Measurements from ENCODE around the gene PCDHGC5.

Gene PCDHGC5

DNA sequence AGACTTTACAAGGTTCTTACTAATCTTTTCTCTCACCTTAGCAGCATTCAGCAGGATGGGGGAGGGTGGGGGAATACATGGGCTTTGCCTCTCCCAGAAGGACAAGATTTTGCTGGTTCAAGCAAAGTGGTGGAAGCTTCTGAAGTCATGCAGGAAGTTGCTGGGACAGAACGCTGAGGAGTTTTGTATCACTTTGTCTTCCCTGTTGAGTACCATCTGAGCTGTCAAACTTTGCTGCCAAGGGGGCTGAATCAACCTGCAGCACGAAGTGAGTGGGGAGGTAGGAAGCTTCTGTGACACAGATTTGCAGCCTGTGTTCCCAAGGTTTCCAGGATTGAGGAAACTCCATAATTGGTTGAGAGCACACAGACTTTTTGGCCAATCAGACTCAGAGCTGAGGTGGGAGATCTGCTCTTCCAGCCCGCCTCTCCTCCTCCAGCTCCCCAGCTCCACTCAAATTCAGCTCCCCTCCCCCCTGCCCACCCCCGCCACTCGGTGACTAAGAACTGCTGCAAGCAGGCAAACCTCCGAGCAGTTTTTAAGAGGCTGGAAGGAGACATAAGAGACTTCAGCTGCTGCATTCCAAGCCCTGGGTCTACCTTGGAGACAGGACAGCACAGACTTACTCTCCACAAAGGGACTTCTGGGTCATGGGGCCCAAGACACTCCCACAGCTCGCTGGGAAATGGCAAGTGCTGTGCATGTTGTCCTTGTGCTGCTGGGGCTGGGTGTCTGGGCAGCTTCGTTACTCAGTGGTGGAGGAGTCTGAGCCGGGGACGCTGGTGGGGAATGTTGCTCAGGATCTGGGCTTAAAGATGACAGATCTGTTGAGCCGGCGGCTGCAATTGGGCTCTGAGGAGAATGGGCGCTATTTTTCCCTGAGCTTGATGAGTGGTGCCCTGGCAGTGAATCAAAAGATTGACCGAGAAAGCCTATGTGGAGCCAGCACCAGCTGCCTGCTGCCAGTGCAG, at the start of gene PCDHGC5:
TSS of gene PCDHGC5 (plus strand) at position 491 of the 971 bp plus-strand sequence. CDS start at position 651, 160 bp downstream.
- DNase-seq (ENCODE audit: low read depth): no peak

DNA sequence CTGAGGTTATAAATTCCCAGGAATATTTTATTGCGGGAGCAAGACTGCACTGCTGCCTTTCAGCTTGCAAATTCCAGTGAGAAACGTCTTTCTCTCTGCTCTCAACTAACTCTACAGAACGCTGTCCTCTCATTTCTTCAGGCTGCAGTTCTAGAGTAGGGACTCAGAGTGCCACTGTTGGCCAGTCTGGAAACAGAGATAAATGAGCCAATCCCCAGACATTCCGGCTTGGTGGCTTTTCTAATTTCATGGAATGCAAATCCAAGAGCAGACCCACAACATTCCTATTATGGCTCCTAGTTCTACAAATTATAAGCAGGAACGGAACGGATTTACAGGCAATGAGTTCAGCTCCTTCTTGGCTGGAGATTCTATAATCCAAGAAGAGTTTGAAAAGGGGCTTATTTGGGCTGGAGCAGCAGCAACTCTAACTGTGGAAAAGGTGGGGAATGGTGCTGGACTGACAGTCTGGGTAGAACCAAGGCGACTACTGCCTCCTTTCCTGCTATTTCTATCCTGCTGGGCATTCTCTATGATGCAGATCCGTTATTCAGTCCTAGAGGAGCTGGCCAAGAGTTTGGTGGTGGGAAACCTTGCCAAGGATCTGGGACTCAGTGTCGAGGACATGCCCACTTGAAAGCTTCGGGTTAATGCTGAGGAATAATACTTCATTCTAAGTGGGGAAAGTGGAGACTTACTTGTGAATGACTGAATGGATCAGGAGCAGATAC, 49.3 kb upstream of the PCDHGC5 start:
- DNase-seq (ENCODE audit: low read depth): no peak

DNA sequence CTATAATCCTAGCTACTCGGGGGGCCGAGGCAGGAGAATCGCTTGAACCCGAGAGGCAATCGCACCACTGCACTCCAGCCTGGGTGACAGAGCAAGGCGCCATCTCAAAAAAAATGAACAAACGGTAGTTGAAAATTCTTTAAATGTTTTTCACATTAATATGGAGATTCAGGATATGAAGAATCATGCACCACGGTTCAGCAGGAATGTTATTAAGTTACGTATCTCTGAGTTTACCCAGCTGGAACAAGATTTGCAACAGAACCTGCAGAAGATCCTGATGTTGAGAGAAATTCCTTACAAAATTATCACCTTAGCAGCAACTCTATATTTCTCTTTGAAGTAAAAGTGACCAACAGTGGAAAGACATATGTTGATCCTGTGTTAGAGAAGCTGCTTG, 48.5 kb upstream of the PCDHGC5 start:
- DNase-seq (ENCODE audit: low read depth): no peak

DNA sequence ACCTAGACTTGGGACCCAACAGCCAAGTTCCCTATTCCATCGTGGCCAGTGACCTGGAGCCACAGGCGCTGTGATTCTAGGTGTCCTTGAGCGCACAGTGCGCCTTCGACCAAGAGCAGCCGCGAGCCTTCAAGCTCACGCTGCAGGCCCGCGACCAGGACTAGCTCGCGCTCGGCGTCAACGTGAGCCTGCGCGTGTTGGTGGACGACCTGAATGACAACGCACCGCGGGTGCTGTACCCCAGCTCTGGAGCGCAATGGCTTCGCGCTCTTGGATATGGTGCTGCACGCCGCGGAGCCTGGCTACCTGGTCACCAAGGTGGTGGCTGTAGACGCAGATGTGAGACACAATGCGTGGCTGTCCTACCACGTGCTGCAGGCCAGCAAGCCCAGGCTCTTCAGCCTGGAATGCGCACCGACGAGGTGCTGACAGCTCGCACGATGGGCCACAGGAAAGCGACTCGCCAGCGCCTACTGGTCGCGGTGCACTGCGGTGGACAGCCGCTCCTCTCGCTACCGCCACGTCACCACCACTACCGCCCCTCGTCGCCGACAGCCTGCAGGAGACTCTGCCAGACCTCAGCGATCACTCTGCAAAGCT, 47.2 kb upstream of the PCDHGC5 start:
- DNase-seq (ENCODE audit: low read depth): no peak

DNA sequence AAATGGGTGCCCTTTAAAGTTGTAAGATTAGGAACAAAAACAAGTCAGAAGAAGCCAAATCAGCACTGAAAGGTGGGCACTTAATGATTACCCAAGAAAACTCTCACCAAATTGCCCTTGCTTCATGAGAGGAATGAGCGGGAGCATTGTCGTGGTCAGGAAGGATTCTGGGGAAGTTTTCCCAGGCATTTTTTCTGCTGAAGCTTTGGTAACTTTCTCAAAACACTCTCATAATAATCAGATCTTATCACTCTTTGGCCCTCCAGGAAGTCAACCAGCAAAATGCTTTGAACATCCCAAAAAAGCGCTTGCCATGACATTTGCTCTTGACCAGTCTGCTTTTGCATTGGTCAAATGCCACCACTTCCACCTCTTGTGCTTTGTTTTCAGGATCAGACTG, 23.5 kb upstream of the PCDHGC5 start:
- no peak for DNase-seq (ENCODE audit: low read depth)

DNA sequence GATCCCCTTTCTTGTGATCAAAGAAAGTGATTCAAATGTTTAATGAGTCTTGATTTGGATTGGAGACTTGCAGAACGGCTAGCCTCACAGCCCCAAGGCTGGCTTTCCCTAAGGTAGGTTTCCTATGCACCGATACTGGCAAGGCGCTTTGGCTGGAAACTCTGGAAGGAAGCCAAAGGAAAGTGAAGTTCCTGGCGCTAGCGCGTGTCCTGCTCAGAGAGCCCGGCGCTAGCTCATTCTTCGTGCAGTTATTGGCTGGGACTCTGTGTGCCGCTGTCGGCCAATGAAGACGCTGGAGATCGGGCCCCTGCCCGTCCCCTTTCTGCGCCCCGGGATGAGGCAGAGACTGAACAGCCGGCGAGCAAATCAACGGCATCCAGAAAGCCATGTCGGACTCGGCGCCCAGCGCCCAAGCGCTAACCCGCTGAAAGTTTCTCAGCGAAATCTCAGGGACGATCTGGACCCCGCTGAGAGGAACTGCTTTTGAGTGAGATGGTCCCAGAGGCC, 13.2 kb upstream of the PCDHGC5 start, which contains the start of gene PCDHGC3:
TSS of gene PCDHGC3 (plus strand) at position 342 of the 507 bp plus-strand sequence. CDS start at position 493, 151 bp downstream.
- no peak for DNase-seq (ENCODE audit: low read depth)

DNA sequence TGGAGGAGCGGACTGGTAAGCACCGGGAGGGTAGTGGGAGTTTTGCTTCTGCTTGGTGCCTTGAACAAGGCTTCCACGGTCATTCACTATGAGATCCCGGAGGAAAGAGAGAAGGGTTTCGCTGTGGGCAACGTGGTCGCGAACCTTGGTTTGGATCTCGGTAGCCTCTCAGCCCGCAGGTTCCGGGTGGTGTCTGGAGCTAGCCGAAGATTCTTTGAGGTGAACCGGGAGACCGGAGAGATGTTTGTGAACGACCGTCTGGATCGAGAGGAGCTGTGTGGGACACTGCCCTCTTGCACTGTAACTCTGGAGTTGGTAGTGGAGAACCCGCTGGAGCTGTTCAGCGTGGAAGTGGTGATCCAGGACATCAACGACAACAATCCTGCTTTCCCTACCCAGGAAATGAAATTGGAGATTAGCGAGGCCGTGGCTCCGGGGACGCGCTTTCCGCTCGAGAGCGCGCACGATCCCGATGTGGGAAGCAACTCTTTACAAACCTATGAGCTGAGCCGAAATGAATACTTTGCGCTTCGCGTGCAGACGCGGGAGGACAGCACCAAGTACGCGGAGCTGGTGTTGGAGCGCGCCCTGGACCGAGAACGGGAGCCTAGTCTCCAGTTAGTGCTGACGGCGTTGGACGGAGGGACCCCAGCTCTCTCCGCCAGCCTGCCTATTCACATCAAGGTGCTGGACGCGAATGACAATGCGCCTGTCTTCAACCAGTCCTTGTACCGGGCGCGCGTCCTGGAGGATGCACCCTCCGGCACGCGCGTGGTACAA, 12.6 kb upstream of the PCDHGC5 start:
- DNase-seq (ENCODE audit: low read depth): no peak

DNA sequence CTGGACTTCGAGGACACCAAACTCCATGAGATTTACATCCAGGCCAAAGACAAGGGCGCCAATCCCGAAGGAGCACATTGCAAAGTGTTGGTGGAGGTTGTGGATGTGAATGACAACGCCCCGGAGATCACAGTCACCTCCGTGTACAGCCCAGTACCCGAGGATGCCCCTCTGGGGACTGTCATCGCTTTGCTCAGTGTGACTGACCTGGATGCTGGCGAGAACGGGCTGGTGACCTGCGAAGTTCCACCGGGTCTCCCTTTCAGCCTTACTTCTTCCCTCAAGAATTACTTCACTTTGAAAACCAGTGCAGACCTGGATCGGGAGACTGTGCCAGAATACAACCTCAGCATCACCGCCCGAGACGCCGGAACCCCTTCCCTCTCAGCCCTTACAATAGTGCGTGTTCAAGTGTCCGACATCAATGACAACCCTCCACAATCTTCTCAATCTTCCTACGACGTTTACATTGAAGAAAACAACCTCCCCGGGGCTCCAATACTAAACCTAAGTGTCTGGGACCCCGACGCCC, 11.8 kb upstream of the PCDHGC5 start:
- no peak for DNase-seq (ENCODE audit: low read depth)

DNA sequence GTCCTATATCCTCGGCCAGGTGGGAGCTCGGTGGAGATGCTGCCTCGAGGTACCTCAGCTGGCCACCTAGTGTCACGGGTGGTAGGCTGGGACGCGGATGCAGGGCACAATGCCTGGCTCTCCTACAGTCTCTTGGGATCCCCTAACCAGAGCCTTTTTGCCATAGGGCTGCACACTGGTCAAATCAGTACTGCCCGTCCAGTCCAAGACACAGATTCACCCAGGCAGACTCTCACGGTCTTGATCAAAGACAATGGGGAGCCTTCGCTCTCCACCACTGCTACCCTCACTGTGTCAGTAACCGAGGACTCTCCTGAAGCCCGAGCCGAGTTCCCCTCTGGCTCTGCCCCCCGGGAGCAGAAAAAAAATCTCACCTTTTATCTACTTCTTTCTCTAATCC, 11.1 kb upstream of the PCDHGC5 start:
- DNase-seq (ENCODE audit: low read depth): no peak

DNA sequence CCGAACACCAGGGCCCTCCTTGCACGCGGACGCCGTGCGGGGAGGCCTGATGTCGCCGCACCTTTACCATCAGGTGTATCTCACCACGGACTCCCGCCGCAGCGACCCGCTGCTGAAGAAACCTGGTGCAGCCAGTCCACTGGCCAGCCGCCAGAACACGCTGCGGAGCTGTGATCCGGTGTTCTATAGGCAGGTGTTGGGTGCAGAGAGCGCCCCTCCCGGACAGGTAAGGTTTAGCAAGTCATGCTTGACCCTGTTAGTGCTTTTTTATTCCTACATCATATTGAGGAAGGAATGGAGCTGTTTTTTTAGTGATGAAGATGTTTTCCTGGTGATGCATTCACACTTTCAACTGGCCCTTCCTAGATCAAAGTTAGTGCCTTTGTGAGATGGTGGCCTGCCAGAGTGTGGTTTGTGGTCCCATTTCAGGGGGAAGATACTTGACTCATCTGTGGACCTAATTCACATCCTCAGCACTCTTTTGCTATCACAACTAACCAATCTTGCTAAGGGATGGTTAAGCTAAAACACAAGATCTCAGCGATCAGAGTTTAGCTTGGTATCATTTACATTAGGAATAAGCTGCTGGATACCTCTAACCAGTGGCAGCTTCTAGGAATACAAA, 10.4 kb upstream of the PCDHGC5 start:
- no peak for DNase-seq (ENCODE audit: low read depth)

DNA sequence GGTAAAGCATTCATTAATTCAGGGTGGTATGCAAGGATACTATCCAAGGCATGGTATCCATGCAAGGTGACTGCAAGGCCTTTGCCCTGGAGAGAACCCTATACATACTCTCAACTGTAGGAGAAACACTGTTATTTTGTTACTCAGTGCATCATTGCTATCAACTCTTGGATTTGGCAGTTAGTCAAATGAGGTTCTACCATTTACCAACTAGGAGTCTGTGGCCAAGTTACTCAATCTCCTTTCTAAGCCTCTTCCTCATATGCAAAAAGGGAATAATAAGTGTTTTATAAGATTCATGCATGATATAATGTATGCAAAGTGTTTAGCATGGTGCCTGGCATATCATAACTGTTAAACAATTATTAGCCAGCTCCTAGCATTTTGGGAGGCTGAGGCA, 9.1 kb upstream of the PCDHGC5 start:
- no peak for DNase-seq (ENCODE audit: low read depth)

DNA sequence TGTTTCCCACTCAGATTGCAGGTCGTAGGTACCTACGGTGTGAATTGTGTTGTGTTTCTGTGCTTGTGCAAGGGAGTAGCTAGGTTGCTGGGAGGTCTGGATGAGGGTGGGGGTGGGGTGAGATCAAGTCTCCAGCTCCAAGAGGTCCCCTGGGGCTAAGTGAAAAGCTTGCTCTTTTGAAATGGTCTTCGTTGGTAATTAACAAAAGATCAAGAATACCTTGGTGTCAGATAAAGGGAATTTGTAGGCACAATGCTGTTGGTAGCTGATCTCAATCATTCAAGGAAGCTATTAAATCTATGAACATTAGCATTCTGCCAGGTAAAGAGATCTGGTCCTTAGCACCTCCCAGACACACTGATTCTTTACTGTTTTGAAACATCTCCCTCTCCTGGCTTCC, 5.0 kb upstream of the PCDHGC5 start:
- no peak for DNase-seq (ENCODE audit: low read depth)

DNA sequence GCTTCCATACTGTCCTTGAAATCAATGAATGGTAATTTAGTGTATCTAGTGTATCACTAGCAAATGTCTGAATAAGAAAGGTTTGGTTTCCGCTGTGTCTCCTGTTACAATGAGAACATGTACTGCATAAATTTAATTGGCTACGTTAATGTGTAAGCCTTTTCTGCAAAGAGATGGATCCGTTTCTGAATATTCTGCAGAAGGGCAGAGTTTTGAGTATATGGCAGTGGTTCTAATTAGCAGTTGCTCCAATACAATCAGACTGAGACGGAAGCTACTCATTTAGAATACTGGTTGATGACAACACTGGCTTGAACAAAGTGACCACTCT, 4.6 kb upstream of the PCDHGC5 start:
- DNase-seq (ENCODE audit: low read depth): no peak

DNA sequence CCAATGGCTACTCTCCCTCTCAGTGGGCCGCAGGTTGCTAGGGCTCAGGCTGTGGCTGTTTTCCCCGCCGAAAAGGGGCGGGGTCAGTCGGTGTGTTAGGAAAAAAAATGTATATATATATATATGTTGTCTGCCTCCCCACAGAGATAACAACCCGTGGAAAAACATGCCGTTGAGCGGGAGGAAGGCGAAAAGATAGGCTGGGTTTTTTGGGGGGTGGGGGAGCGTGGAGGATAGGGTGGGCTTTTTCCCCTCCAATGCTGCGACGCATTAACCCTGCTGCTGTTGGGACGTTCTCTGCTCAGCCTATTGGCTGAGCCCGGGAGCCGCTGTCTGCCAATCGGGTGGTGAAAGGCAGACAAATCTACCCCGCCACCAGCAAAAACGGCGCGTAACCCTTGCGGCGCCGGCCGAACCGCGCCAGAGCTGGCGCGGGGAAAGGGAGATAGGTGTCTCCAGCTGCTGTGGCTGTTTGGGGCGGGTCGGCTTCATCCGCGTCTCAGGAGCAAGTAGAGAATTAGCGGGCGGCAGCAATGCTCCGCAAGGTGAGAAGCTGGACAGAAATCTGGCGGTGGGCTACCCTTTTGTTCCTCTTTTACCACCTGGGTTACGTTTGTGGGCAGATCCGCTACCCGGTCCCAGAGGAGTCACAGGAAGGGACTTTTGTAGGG, 4.1 kb upstream of the PCDHGC5 start, which contains the start of gene PCDHGC4:
TSS of gene PCDHGC4 (plus strand) at position 390 of the 671 bp plus-strand sequence. CDS start at position 534, 144 bp downstream.
- DNase-seq (ENCODE audit: low read depth): no peak

DNA sequence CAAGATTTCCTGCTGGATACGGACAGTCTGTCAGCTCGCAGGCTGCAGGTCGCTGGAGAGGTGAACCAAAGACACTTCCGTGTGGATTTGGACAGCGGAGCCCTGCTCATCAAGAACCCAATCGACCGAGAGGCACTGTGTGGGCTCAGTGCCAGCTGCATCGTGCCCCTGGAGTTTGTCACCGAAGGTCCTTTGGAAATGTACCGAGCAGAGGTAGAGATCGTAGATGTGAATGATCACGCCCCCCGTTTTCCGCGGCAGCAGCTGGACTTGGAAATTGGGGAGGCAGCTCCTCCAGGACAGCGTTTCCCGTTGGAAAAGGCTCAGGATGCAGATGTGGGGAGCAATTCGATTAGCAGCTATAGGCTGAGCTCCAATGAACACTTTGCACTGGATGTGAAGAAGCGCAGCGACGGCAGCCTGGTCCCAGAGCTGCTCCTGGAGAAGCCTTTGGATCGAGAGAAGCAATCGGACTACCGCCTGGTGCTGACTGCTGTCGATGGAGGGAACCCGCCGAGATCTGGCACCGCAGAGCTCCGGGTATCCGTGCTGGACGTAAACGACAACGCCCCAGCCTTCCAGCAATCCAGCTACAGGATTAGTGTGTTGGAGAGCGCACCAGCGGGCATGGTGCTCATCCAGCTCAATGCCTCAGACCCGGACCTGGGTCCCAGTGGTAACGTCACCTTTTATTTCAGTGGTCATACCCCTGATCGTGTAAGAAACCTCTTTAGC, 3.4 kb upstream of the PCDHGC5 start:
- DNase-seq (ENCODE audit: low read depth): no peak

DNA sequence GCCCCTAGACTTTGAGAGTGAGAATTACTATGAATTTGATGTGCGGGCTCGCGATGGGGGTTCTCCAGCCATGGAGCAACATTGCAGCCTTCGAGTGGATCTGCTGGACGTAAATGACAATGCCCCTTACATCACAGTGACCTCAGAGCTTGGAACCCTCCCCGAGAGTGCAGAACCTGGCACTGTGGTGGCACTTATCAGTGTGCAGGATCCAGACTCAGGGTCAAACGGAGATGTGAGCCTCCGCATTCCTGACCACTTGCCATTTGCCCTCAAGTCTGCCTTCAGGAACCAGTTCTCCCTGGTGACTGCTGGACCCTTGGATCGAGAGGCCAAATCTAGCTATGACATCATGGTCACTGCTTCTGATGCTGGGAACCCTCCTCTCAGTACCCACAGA, 2.8 kb upstream of the PCDHGC5 start:
- DNase-seq (ENCODE audit: low read depth): no peak

DNA sequence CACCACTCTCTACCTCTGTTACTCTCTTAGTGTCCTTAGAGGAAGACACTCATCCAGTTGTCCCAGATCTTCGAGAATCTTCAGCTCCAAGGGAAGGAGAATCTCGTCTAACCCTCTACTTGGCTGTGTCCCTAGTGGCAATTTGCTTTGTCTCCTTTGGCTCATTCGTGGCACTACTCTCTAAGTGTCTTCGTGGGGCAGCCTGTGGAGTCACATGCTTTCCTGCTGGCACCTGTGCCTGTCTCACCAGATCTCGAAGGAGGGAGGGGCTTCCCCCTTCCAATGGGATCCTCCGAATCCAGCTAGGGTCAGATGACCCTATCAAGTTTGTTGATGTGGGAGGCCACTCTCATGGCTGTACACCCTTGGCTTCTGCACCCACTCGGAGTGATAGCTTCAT, 1.8 kb upstream of the PCDHGC5 start:
- DNase-seq (ENCODE audit: low read depth): no peak

DNA sequence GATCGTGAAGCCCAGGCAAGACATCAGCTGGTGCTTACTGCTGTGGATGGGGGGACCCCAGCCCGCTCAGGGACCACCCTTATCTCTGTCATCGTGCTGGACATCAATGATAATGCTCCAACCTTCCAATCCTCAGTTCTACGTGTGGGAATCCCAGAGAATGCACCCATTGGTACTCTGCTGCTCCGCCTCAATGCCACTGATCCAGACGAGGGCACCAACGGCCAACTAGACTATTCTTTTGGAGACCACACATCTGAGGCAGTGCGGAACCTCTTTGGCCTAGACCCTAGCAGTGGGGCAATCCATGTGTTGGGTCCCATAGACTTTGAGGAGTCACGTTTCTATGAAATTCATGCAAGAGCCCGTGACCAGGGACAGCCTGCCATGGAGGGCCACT, 960 bp downstream of the PCDHGC5 start:
- no peak for DNase-seq (ENCODE audit: low read depth)

DNA sequence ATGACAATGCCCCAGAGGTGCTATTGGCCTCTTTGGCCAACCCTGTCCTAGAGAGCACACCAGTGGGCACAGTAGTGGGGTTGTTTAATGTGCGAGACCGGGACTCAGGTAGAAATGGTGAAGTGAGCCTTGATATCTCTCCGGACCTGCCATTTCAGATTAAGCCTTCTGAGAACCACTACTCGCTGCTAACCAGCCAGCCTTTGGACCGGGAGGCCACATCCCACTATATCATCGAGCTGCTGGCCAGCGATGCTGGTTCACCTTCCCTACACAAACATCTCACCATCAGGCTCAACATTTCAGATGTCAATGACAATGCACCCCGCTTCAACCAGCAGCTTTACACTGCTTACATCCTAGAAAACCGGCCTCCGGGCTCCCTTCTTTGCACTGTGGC, 1.4 kb downstream of the PCDHGC5 start:
- no peak for DNase-seq (ENCODE audit: low read depth)

DNA sequence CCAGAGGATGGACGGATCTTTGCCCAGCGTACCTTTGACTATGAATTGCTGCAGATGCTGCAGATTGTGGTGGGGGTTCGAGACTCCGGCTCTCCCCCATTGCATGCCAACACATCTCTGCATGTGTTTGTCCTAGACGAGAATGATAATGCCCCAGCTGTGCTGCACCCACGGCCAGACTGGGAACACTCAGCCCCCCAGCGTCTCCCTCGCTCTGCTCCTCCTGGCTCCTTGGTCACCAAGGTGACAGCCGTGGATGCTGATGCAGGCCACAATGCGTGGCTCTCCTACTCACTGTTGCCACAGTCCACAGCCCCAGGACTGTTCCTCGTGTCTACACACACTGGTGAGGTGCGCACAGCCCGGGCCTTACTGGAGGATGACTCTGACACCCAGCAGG, 1.9 kb downstream of the PCDHGC5 start:
- no peak for DNase-seq (ENCODE audit: low read depth)
